PFSK-1 (cell line): ENCODE data around the gene TADA1.

Experiments used
- FOXP2 ChIP-seq: optimal IDR thresholded peaks from 2 replicates; pipeline ENCODE3; 2011; ENCODE audit warnings: borderline replicate concordance, control low read depth, inconsistent platforms; ENCODE audit not compliant: insufficient read depth; ENCODE audit errors: extremely low read length, extremely low read depth
- POLR2AphosphoS5 ChIP-seq: IDR thresholded peaks from 2 replicates; pipeline ENCODE4 v1.6.1; 2012; ENCODE audit warnings: low read depth, mild to moderate bottlenecking, control low read depth, low read length, moderate library complexity
- REST ChIP-seq, 2 experiments: IDR thresholded peaks; 2 replicates each; pipeline versions ENCODE4 v1.6.1 to v1.8.0; 2011 to 2012; ENCODE audit warnings: low read depth in 2 of 2, low read length in 2 of 2, control low read depth in 1 of 2, inconsistent platforms in 1 of 2, mild to moderate bottlenecking in 1 of 2, moderate library complexity in 1 of 2; ENCODE audit not compliant: insufficient read depth in 1 of 2
- SIN3A ChIP-seq: IDR thresholded peaks from 2 replicates; pipeline ENCODE4 v1.6.1; 2012; ENCODE audit warnings: mild to moderate bottlenecking, low read length, moderate library complexity, borderline replicate concordance; ENCODE audit not compliant: insufficient read depth
- TAF1 ChIP-seq: IDR thresholded peaks from 2 replicates; pipeline ENCODE4 v1.6.1; 2012; ENCODE audit warnings: low read length, control low read depth, borderline replicate concordance; ENCODE audit not compliant: insufficient read depth

GRCh38 chr1:166836733-166837132 lies 39.3 kb downstream of the TADA1 start:
- TF ChIP-seq POLR2AphosphoS5 (no peak), SIN3A (no peak), REST (IDR thresholded peaks at IDR 0.05; ENCODE audit: insufficient read depth in 1 of 2, low read depth in 2 of 2, low read length in 2 of 2) (no peak), TAF1 (no peak), FOXP2 (no peak)
